IMR-90 (cell line): Measurements from ENCODE around the gene DERA. TPM values are rescaled to one million over a fixed set of nuclear protein-coding genes. Genes with fewer than 3 reads are reported as not detected.

Experiments
- ATAC-seq: fragments of 200-7000 bp; cut with Tn5 transposase; 2 replicates; pipeline ENCODE4 v1.9.1; 2020; ENCODE audit warnings: low read depth, mild to moderate bottlenecking, moderate library complexity
- BruUV-seq: library from RNA; stranded (reverse); fragments of 400-500 nt; replicated peaks from 2 replicates; lab custom pipeline; 2021; lab: Mats Ljungman, UMichigan
- CTCF ChIA-PET: fragments of 300-600 bp; formaldehyde crosslinking; extraction: SDS; loops from one replicate; lab custom pipeline; 2021; ENCODE audit warnings: antibody characterized with exemption; lab: Yijun Ruan, JAX
- POLR2A ChIA-PET: fragments of 300-600 bp; sonication (Branson Sonifier 250); formaldehyde crosslinking; loops from one replicate; lab custom pipeline; 2022; ENCODE audit warnings: antibody characterized with exemption; ENCODE audit not compliant: unreplicated experiment; lab: Charles Lee
- DNase-seq: peaks from one replicate; pipeline ENCODE4 v3.0.0; 2013
- H2AFZ ChIP-seq: replicated peaks from 2 replicates; pipeline ENCODE3; 2013; ENCODE audit warnings: low read length, mild to moderate bottlenecking; ENCODE audit not compliant: poor library complexity
- H2AK5ac ChIP-seq: 2 replicates; pipeline ENCODE4 v1.6.1; 2013; ENCODE audit warnings: low read depth, low read length, inconsistent platforms
- H2AK9ac ChIP-seq: replicated peaks from 2 replicates; pipeline ENCODE3; 2013; ENCODE audit warnings: mild to moderate bottlenecking, low read depth, low read length, moderate library complexity; ENCODE audit not compliant: poor library complexity
- H2BK120ac ChIP-seq: 2 replicates; pipeline ENCODE4 v1.6.1; 2013; ENCODE audit warnings: low read depth, low read length, inconsistent platforms
- H2BK15ac ChIP-seq: 3 replicates; pipeline ENCODE4 v1.6.1; 2013; ENCODE audit warnings: low read depth, low read length, inconsistent platforms
- H2BK20ac ChIP-seq: 2 replicates; pipeline ENCODE4 v1.6.1; 2013; ENCODE audit warnings: low read depth, mild to moderate bottlenecking, inconsistent platforms, low read length, moderate library complexity
- H2BK5ac ChIP-seq: 2 replicates; pipeline ENCODE4 v1.6.1; 2013; ENCODE audit warnings: mild to moderate bottlenecking, low read depth, low read length, inconsistent platforms; ENCODE audit not compliant: poor library complexity, severe bottlenecking
- H3K14ac ChIP-seq: replicated peaks from 2 replicates; pipeline ENCODE4 v1.6.1; 2013; ENCODE audit warnings: low read depth, low read length, inconsistent platforms
- H3K18ac ChIP-seq: 2 replicates; pipeline ENCODE4 v1.6.1; 2013; ENCODE audit warnings: low read depth, low read length, control low read depth
- H3K23ac ChIP-seq: 2 replicates; pipeline ENCODE4 v1.6.1; 2013; ENCODE audit warnings: low read depth, low read length, inconsistent platforms
- H3K27ac ChIP-seq: 2 replicates; pipeline ENCODE4 v1.5.1; 2013; ENCODE audit warnings: mild to moderate bottlenecking, control low read depth, low read length; ENCODE audit not compliant: insufficient read depth
- H3K27me3 ChIP-seq: 2 replicates; pipeline ENCODE4 v1.6.1; 2013; ENCODE audit warnings: low read length; ENCODE audit not compliant: control insufficient read depth, insufficient read depth
- H3K36me3 ChIP-seq: 2 replicates; pipeline ENCODE4 v1.6.1; 2013; ENCODE audit warnings: low read length, mixed read lengths; ENCODE audit not compliant: control insufficient read depth, insufficient read depth
- H3K4ac ChIP-seq: 2 replicates; pipeline ENCODE4 v1.6.1; 2013; ENCODE audit warnings: low read depth, low read length, inconsistent platforms
- H3K4me1 ChIP-seq: 2 replicates; pipeline ENCODE4 v1.6.1; 2013; ENCODE audit warnings: low read length, mixed read lengths; ENCODE audit not compliant: control insufficient read depth, insufficient read depth
- H3K4me2 ChIP-seq: 2 replicates; pipeline ENCODE4 v1.6.1; 2013; ENCODE audit warnings: low read depth, mild to moderate bottlenecking, control low read depth, low read length, moderate library complexity
- H3K4me3 ChIP-seq: 2 replicates; pipeline ENCODE4 v1.5.1; 2013; ENCODE audit warnings: low read depth, mild to moderate bottlenecking, control low read depth, low read length, moderate library complexity; ENCODE audit not compliant: insufficient read depth
- H3K56ac ChIP-seq: 2 replicates; pipeline ENCODE4 v1.6.1; 2013; ENCODE audit warnings: low read length, inconsistent platforms; ENCODE audit not compliant: insufficient read depth; ENCODE audit errors: extremely low read depth
- H3K79me1 ChIP-seq, 2 experiments: 2 replicates each; pipeline ENCODE4 v1.6.1; 2013; ENCODE audit warnings: low read length in 2 of 2, inconsistent platforms in 1 of 2, low read depth in 1 of 2
- H3K9ac ChIP-seq: 2 replicates; pipeline ENCODE4 v1.6.1; 2013; ENCODE audit warnings: low read depth, low read length, control low read depth
- H3K9me1 ChIP-seq: 2 replicates; pipeline ENCODE4 v1.6.1; 2013; ENCODE audit warnings: low read length, inconsistent platforms; ENCODE audit not compliant: insufficient read depth
- H3K9me3 ChIP-seq: 2 replicates; pipeline ENCODE4 v1.6.1; 2013; ENCODE audit warnings: low read length; ENCODE audit not compliant: control insufficient read depth, insufficient read depth
- H4K20me1 ChIP-seq: 2 replicates; pipeline ENCODE4 v1.6.1; 2013; ENCODE audit warnings: low read length, inconsistent platforms; ENCODE audit not compliant: insufficient read depth
- H4K5ac ChIP-seq: 2 replicates; pipeline ENCODE4 v1.6.1; 2013; ENCODE audit warnings: mild to moderate bottlenecking, low read depth, low read length, control low read depth
- H4K8ac ChIP-seq, 2 experiments: 2 replicates each; pipeline ENCODE4 v1.6.1; 2013; ENCODE audit warnings: low read depth in 2 of 2, low read length in 2 of 2, control low read depth in 1 of 2, inconsistent platforms in 1 of 2
- H4K91ac ChIP-seq: 2 replicates; pipeline ENCODE4 v1.6.1; 2013; ENCODE audit warnings: low read depth, low read length, inconsistent platforms; ENCODE audit not compliant: insufficient read depth
- BHLHE40 ChIP-seq: fragments of 150-350 bp; IDR thresholded peaks from 2 replicates; pipeline ENCODE4 v1.6.1; 2016; ENCODE audit warnings: mild to moderate bottlenecking, low read depth, low read length
- CEBPB ChIP-seq: IDR thresholded peaks from 2 replicates; pipeline ENCODE4 v1.6.1; 2012; ENCODE audit warnings: low read depth, low read length, improper control_type of control experiment
- CHD1 ChIP-seq: IDR thresholded peaks from 2 replicates; pipeline ENCODE4 v1.6.1; 2012; ENCODE audit warnings: low read depth, low read length, improper control_type of control experiment
- CTCF ChIP-seq: conservative IDR thresholded peaks from 2 replicates; pipeline ENCODE4 v1.5.1; 2012; ENCODE audit warnings: mild to moderate bottlenecking, low read depth, low read length, improper control_type of control experiment
- ELK1 ChIP-seq: fragments of 150-350 bp; IDR thresholded peaks from 2 replicates; pipeline ENCODE4 v1.6.1; 2016; ENCODE audit warnings: low read depth, mild to moderate bottlenecking, low read length, moderate library complexity, borderline replicate concordance
- FOS ChIP-seq: fragments of 150-350 bp; IDR thresholded peaks from 2 replicates; pipeline ENCODE4 v1.6.1; 2016; ENCODE audit warnings: low read depth, low read length
- MAFK ChIP-seq: IDR thresholded peaks from 2 replicates; pipeline ENCODE4 v1.6.1; 2012; ENCODE audit warnings: low read depth, low read length, improper control_type of control experiment
- MAZ ChIP-seq: IDR thresholded peaks from 2 replicates; pipeline ENCODE4 v1.6.1; 2012; ENCODE audit warnings: low read depth, mild to moderate bottlenecking, low read length, improper control_type of control experiment, moderate library complexity, borderline replicate concordance
- MXI1 ChIP-seq: IDR thresholded peaks from 2 replicates; pipeline ENCODE4 v1.6.1; 2012; ENCODE audit warnings: low read depth, mild to moderate bottlenecking, low read length, moderate library complexity, borderline replicate concordance
- NFE2L2 ChIP-seq: fragments of 150-350 bp; IDR thresholded peaks from 2 replicates; pipeline ENCODE4 v1.6.1; 2016; ENCODE audit warnings: low read depth, mild to moderate bottlenecking, low read length
- POLR2A ChIP-seq: IDR thresholded peaks from 2 replicates; pipeline ENCODE4 v1.6.1; 2012; ENCODE audit warnings: mild to moderate bottlenecking, low read depth, low read length
- RCOR1 ChIP-seq: IDR thresholded peaks from 2 replicates; pipeline ENCODE4 v1.6.1; 2012; ENCODE audit warnings: mild to moderate bottlenecking, low read length, improper control_type of control experiment; ENCODE audit not compliant: insufficient replicate concordance
- RFX5 ChIP-seq: IDR thresholded peaks from 2 replicates; pipeline ENCODE4 v1.8.0; 2012; ENCODE audit warnings: low read depth, mild to moderate bottlenecking, low read length, moderate library complexity
- SMC3 ChIP-seq: fragments of 150-350 bp; IDR thresholded peaks from 2 replicates; pipeline ENCODE4 v1.6.1; 2016; ENCODE audit warnings: low read depth, mild to moderate bottlenecking, antibody characterized with exemption, low read length, moderate library complexity
- USF2 ChIP-seq: fragments of 150-350 bp; IDR thresholded peaks from 2 replicates; pipeline ENCODE4 v1.6.1; 2017; ENCODE audit warnings: mild to moderate bottlenecking, antibody characterized with exemption, low read length, low read depth
- WGBS, 2 experiments: methylation state at CpG; one replicate each; pipeline versions ENCODE4 v1.1.5 to v1.1.7; 2013; ENCODE audit warnings: missing lambda C conversion rate in 2 of 2; ENCODE audit not compliant: insufficient read length in 1 of 2; ENCODE audit errors: extremely low coverage in 2 of 2; 5-methylcytosine and 5-hydroxymethylcytosine counted together
- dilution Hi-C: fragments of 300-500 bp; cut with HindIII; formaldehyde crosslinking; loops from one replicate; pipeline ENCODE4 v1.14.3; 2018; ENCODE audit warnings: low sequenced_read_pairs; ENCODE audit not compliant: unreplicated experiment
- in situ Hi-C: fragments of 300-500 bp; cut with MboI; formaldehyde crosslinking; loops from 3 replicates; pipeline ENCODE4 v1.14.3; 2019; ENCODE audit warnings: low sequenced_read_pairs, inconsistent platforms, mixed read lengths
- intact Hi-C: fragments of 100-400 bp; cut with micrococcal nuclease; formaldehyde crosslinking; loops from 2 replicates; pipeline ENCODE4 v1.10.0; 2022
- polyA plus RNA-seq, 3 experiments: library from polyadenylated mRNA; depleted of rRNA; stranded (reverse); fragments of >200 nt; gene quantifications; 2 replicates each; pipeline ENCODE4 v1.2.3, GENCODE V29; 2012; ENCODE audit warnings: low replicate concordance in 1 of 3
- total RNA-seq: library from RNA; depleted of rRNA; stranded (reverse); fragments of >200 nt; gene quantifications from 2 replicates; pipeline ENCODE4 v1.2.3, GENCODE V29; 2012

Gene DERA
- total and polyA plus RNA-seq, 2 of the 4 experiments (the other 2 are of a cell fraction), result 28.1 to 58.6 TPM

GRCh38 chr12:15996948-15997347 lies 85.8 kb downstream of the DERA start:
- Histone ChIP-seq H3K56ac (no peak overlapping the region), H2AFZ (no peak overlapping the region)

More at GRCh38 chr12:15996948-15997347, 85.8 kb downstream of the DERA start:
- Histone ChIP-seq H3K23ac (no peak overlapping the region), H4K91ac (no peak overlapping the region), H2AK5ac (no peak overlapping the region), H3K9ac (no peak overlapping the region), H2BK120ac (no peak overlapping the region), H3K9me3 (no peaks in the 10 kb centered on the region), H2BK15ac (no peak overlapping the region), H3K4me1 (peaks cover 7% of the 10 kb centered on the region; the same call in 1 of the 2 replicates), H3K4ac (no peak overlapping the region), H2BK20ac (no peak overlapping the region), H3K36me3 (no peaks in the 10 kb centered on the region), H4K5ac (no peak overlapping the region), H4K8ac (no peak overlapping the region), H4K20me1 (no peaks in the 10 kb centered on the region), H3K14ac (no peak overlapping the region), H3K4me2 (no peak overlapping the region), H3K4me3 (no peak overlapping the region), H2BK5ac (no peak overlapping the region), H2AK9ac (no peak overlapping the region), H3K9me1 (0 out of 2 replicates have a peak, but pooled peaks cover 6% of the 10 kb centered on the region), H3K18ac (no peak overlapping the region), H3K27ac (no peak overlapping the region), H3K27me3 (no peaks in the 10 kb centered on the region), H3K79me1 (peaks cover 3 to 5% of the 10 kb centered on the region in 2 experiments; a peak in 2 of 4 replicates)
- POLR2A ChIA-PET, result no interaction called here
- no peak for TF ChIP-seq CTCF
- no peak for TF ChIP-seq POLR2A
- TF ChIP-seq FOS, result no peak
- no peak for TF ChIP-seq SMC3
- no peak for TF ChIP-seq USF2
- no peak for TF ChIP-seq ELK1
- no peak for TF ChIP-seq MXI1
- TF ChIP-seq NFE2L2, result no peak
- TF ChIP-seq BHLHE40, result no peak
- no peak for TF ChIP-seq CHD1
- TF ChIP-seq MAZ, result no peak
- no peak for TF ChIP-seq RCOR1
- no peak for TF ChIP-seq RFX5
- no peak for TF ChIP-seq MAFK
- TF ChIP-seq CEBPB, result no peak
- intact Hi-C loops (no loop called here), in situ Hi-C loops (loop anchor here (10.0 kb wide), 1 partner anchor 368 kb away; no protein-coding TSS in a partner anchor), dilution Hi-C loops (no loop called here)
- ATAC-seq (peak; percentile 63), DNase-seq (no peak)
- CTCF ChIA-PET, result no interaction called here
- WGBS, 2 experiments, result no CpG with 5 or more reads among the region's 1 CpG
- no TSS peak for BruUV-seq
